Neutrophil (primary cell): ENCODE results near the gene NUDCD3.

Source experiments
- H3K27ac ChIP-seq: fragments of 200-600 bp; sonication (generic); 2 replicates; pipeline ENCODE4 v1.5.1; 2016; ENCODE audit warnings: mild to moderate bottlenecking, moderate library complexity
- H3K27me3 ChIP-seq: fragments of 200-600 bp; sonication (generic); 2 replicates; pipeline ENCODE4 v1.6.0; 2016; ENCODE audit warnings: mild to moderate bottlenecking
- H3K36me3 ChIP-seq: fragments of 200-600 bp; sonication (generic); 2 replicates; pipeline ENCODE4 v1.5.1; 2017
- H3K4me1 ChIP-seq, 2 experiments: fragments of 200-600 bp in 1 of 2; sonication (generic) in 1 of 2; 1 replicate in 1 of 2; 2 replicates in 1 of 2; pipeline versions ENCODE4 v1.5.1 to v1.6.1; 2013 to 2016; ENCODE audit warnings: low read depth in 1 of 2, low read length in 1 of 2, mild to moderate bottlenecking in 1 of 2, moderate library complexity in 1 of 2; ENCODE audit not compliant: control insufficient read depth in 1 of 2, insufficient read depth in 1 of 2
- H3K4me3 ChIP-seq, 2 experiments: fragments of 200-600 bp in 1 of 2; sonication (generic) in 1 of 2; 1 replicate in 1 of 2; 2 replicates in 1 of 2; pipeline ENCODE4 v1.5.1; 2013 to 2016; ENCODE audit warnings: low read depth in 1 of 2, low read length in 1 of 2, mild to moderate bottlenecking in 1 of 2, moderate library complexity in 1 of 2
- H3K9me3 ChIP-seq: fragments of 200-600 bp; sonication (generic); 2 replicates; pipeline ENCODE4 v1.5.1; 2016
- TF ChIP-seq, protein P1 (sequence below): fragments of 200-600 bp; sonication (generic); IDR thresholded peaks from 2 replicates; pipeline ENCODE4 v1.5.1; 2016; ENCODE audit warnings: antibody characterized with exemption

NUDCD3 gene

DNA sequence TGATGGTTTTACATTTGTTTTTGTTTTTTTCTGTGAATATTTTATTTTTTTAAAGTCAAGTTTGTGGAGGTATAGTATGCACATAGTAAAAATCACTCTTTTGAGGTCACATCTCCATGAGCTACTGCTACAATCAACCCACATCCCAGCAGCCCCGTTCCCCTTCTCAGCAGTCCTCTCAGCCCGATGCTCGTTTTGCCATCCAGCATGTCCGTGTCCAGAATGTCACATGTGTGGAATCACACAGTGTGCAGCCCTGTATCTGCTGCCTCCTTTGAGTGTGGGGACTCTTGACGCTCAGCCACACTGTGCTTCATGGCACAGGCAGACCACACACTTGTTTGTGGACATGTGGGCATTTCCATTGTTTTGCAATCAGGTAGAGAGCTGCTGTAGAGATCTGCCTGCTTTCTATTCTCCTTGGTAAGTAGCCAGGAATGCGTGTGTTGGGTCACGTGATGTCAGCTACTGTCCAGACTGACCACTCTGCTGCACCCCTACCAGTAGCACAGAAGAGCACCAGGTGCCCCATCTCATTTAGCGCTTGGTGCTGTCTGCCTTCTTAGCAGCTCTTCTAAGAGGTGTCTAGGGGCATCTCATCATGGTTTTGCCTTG, 93.4 kb downstream of the NUDCD3 start:
- no peaks in the 10 kb centered on the region for H3K9me3 ChIP-seq
- H3K4me3 ChIP-seq, result no peak overlapping the region
- H3K27ac ChIP-seq, result no peak overlapping the region
- peaks cover 43% of the 10 kb centered on the region for H3K36me3 ChIP-seq
- no peaks in the 10 kb centered on the region for H3K27me3 ChIP-seq
- peaks cover 0 to 3% of the 10 kb centered on the region in 2 experiments for H3K4me1 ChIP-seq
- TF ChIP-seq, protein P1, sequence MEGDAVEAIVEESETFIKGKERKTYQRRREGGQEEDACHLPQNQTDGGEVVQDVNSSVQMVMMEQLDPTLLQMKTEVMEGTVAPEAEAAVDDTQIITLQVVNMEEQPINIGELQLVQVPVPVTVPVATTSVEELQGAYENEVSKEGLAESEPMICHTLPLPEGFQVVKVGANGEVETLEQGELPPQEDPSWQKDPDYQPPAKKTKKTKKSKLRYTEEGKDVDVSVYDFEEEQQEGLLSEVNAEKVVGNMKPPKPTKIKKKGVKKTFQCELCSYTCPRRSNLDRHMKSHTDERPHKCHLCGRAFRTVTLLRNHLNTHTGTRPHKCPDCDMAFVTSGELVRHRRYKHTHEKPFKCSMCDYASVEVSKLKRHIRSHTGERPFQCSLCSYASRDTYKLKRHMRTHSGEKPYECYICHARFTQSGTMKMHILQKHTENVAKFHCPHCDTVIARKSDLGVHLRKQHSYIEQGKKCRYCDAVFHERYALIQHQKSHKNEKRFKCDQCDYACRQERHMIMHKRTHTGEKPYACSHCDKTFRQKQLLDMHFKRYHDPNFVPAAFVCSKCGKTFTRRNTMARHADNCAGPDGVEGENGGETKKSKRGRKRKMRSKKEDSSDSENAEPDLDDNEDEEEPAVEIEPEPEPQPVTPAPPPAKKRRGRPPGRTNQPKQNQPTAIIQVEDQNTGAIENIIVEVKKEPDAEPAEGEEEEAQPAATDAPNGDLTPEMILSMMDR, result no peak

DNA sequence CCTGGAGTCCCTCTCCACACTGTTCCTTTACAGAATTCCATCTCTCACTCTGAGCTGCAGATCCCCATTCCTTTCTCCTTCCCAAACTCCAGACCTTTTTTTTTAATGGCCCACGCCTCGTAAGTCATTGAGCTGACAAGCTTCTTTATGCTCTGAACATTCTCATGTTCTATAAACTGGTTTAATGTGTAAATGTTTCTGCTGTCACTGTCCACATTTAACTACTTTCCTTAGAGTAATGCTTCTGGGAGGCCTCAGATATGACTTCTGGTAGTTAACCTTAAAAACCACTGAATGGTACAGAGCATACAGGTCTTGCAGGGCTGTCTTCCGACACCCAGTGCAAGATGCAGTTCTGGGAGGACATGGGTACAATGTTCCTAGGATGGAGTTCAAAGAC, 94.0 kb downstream of the NUDCD3 start:
- H3K4me3 ChIP-seq, result no peak overlapping the region
- no peaks in the 10 kb centered on the region for H3K9me3 ChIP-seq
- H3K4me1 ChIP-seq, result peaks cover 0 to 3% of the 10 kb centered on the region in 2 experiments
- H3K27ac ChIP-seq, result no peak overlapping the region
- no peaks in the 10 kb centered on the region for H3K27me3 ChIP-seq
- H3K36me3 ChIP-seq, result peaks cover 43% of the 10 kb centered on the region
- TF ChIP-seq, protein P1, result no peak

DNA sequence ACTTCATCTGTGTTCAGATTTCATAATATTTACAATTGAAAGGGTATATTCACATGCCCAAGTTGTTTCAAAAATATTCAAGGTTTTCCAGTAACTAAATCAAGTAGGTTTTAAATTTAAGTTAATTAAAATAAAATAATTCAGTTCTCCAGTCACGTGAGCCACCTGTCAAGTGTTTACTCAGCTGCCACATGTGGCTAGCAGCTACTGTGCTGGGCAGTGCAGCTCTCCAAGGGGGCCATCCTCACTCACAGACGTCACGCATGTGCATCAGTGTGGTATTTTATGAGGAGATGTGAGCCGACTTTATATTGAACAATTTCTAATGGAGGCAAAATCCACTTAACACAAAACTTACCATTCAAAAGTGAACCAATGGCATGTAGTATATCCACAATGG, 95.4 kb downstream of the NUDCD3 start:
- peaks cover 45% of the 10 kb centered on the region for H3K36me3 ChIP-seq
- no peaks in the 10 kb centered on the region for H3K27me3 ChIP-seq
- TF ChIP-seq, protein P1, result no peak
- H3K27ac ChIP-seq, result no peak overlapping the region
- H3K9me3 ChIP-seq, result no peaks in the 10 kb centered on the region
- H3K4me1 ChIP-seq, result peaks cover 0 to 3% of the 10 kb centered on the region in 2 experiments
- H3K4me3 ChIP-seq, result no peak overlapping the region

DNA sequence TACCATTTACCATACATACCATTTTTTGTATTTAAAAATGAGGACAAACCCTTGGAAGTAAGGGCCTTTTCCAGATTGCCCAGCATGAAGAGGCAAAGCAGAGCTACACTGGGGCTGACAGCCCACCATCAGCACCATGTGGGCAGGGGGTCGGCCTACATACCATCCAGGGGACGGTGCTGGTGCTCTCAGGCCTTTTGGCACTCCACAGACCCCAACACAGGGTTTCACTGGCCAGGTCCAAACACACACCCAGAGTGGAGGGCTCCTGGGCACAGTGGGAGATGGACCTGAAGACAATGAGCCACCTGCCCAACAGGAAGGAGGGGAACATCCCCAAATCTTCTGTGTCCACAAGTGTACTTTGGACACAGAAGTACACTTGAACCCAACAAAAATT, 95.8 kb downstream of the NUDCD3 start:
- TF ChIP-seq, protein P1, result no peak
- Histone ChIP-seq H3K36me3 (peaks cover 46% of the 10 kb centered on the region), H3K4me3 (no peak overlapping the region)

DNA sequence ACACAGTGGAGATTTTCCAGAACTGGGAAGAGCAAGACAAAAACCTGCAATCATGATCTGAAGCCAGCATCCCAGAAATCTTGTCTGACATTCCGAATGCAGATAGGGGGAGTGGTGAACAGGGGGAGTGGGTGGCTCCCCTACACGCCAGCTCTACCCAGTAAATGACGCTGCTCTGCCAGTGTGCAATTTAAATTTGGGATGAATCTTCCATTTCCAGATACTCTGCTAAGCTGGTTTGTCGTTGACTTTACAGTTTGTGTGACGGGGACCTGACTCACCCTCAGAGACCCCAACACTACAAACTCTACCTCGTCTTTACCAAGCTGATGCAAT, 96.4 kb downstream of the NUDCD3 start:
- Histone ChIP-seq H3K36me3 (peaks cover 51% of the 10 kb centered on the region), H3K4me3 (no peak overlapping the region)

More for the DNA sequence above, 95.8 kb downstream of the NUDCD3 start:
- peaks cover 0 to 3% of the 10 kb centered on the region in 2 experiments for H3K4me1 ChIP-seq
- no peaks in the 10 kb centered on the region for H3K9me3 ChIP-seq
- no peaks in the 10 kb centered on the region for H3K27me3 ChIP-seq
- H3K27ac ChIP-seq, result no peak overlapping the region

More for the DNA sequence above, 96.4 kb downstream of the NUDCD3 start:
- H3K27me3 ChIP-seq, result no peaks in the 10 kb centered on the region
- TF ChIP-seq, protein P1, result no peak
- peaks cover 0 to 3% of the 10 kb centered on the region in 2 experiments for H3K4me1 ChIP-seq
- H3K9me3 ChIP-seq, result no peaks in the 10 kb centered on the region
- H3K27ac ChIP-seq, result no peak overlapping the region
